RWPE2 (cell line): ENCODE results near the gene APIP.

Source experiments
- ATAC-seq: fragments of 200-7000 bp; cut with Tn5 transposase; 3 replicates; pipeline ENCODE4 v1.9.1; 2021; ENCODE audit warnings: low read depth
- DNase-seq: peaks from one replicate; pipeline ENCODE4 v3.0.0-alpha.2; 2020; ENCODE audit warnings: low spot score
- H3K27ac ChIP-seq: fragments of 450-650 bp; 2 replicates; pipeline ENCODE4 v1.5.1; 2017; ENCODE audit warnings: mild to moderate bottlenecking; ENCODE audit not compliant: poor library complexity, severe bottlenecking
- H3K27me3 ChIP-seq: fragments of 250-450 bp; sonication (Bioruptor Pico); 2 replicates; pipeline ENCODE4 v1.5.1; 2021; ENCODE audit warnings: mild to moderate bottlenecking, moderate library complexity; ENCODE audit not compliant: insufficient read depth, poor library complexity, severe bottlenecking
- H3K36me3 ChIP-seq: fragments of 250-450 bp; sonication (Bioruptor Pico); 2 replicates; pipeline ENCODE4 v1.5.1; 2020; ENCODE audit warnings: low read depth, mild to moderate bottlenecking, moderate library complexity
- H3K4me1 ChIP-seq: fragments of 250-450 bp; sonication (Bioruptor Pico); 2 replicates; pipeline ENCODE4 v1.5.1; 2021; ENCODE audit warnings: mild to moderate bottlenecking, moderate library complexity; ENCODE audit not compliant: insufficient read depth, poor library complexity, severe bottlenecking
- H3K4me3 ChIP-seq: fragments of 250-450 bp; sonication (Bioruptor Pico); 2 replicates; pipeline ENCODE4 v1.5.1; 2021; ENCODE audit warnings: mild to moderate bottlenecking, moderate library complexity; ENCODE audit not compliant: severe bottlenecking
- H3K9me3 ChIP-seq: fragments of 250-450 bp; sonication (Bioruptor Pico); 2 replicates; pipeline ENCODE4 v1.5.1; 2021; ENCODE audit warnings: mild to moderate bottlenecking, moderate library complexity; ENCODE audit not compliant: severe bottlenecking
- CTCF ChIP-seq: fragments of 450-650 bp; IDR thresholded peaks from one replicate; pipeline ENCODE4 v1.5.1; 2017; ENCODE audit warnings: mild to moderate bottlenecking, moderate library complexity; ENCODE audit not compliant: poor library complexity, severe bottlenecking

The APIP gene

GRCh38 chr11:34948696-34949095, 32.5 kb upstream of the APIP start:
- Histone ChIP-seq H3K4me3 (no peak overlapping the region), H3K4me1 (no peaks in the 10 kb centered on the region), H3K36me3 (peaks cover 25% of the 10 kb centered on the region), H3K9me3 (peaks cover 3% of the 10 kb centered on the region), H3K27ac (no peak overlapping the region), H3K27me3 (no peaks in the 10 kb centered on the region)
- DNase-seq, result no peak
- no peak for TF ChIP-seq CTCF
- no peak for ATAC-seq

DNA sequence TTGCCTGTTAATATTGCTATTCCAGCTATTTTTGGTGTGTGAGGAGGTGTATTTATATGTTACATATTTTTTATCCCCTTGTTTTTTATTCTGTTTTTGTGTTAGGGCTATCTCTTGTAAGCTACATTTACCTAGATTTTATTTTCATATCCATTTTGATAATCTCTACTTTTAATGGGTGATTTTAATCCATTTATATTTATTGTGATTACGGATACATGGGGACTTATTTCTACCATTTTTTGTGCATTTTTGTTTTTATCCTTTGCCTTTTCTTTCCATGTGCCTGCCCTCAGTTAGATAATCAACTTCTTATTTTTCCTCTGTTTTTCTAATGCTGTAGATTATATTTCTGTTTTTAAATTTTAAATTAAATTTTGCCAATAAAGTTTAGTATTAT, 28.5 kb upstream of the APIP start:
- H3K27me3 ChIP-seq, result no peaks in the 10 kb centered on the region
- H3K9me3 ChIP-seq, result peaks cover 3% of the 10 kb centered on the region
- no peaks in the 10 kb centered on the region for H3K4me1 ChIP-seq
- ATAC-seq (no peak), DNase-seq (no peak)
- no peak for TF ChIP-seq CTCF
- peaks cover 30% of the 10 kb centered on the region; the same call in 1 of the 2 replicates for H3K36me3 ChIP-seq
- H3K27ac ChIP-seq, result no peak overlapping the region
- no peak overlapping the region for H3K4me3 ChIP-seq

GRCh38 chr11:34941688-34942087, 25.5 kb upstream of the APIP start:
- TF ChIP-seq CTCF, result no peak
- ATAC-seq, result no peak
- Histone ChIP-seq H3K9me3 (peaks cover 3% of the 10 kb centered on the region), H3K27ac (no peak overlapping the region), H3K27me3 (no peaks in the 10 kb centered on the region), H3K4me1 (no peaks in the 10 kb centered on the region), H3K36me3 (peaks cover 16% of the 10 kb centered on the region; the same call in 1 of the 2 replicates), H3K4me3 (no peak overlapping the region)
- no peak for DNase-seq

- ATAC-seq, result no peak
- Histone ChIP-seq H3K4me3 (no peak overlapping the region), H3K4me1 (no peaks in the 10 kb centered on the region), H3K36me3 (peaks cover 13% of the 10 kb centered on the region; the same call in 1 of the 2 replicates), H3K9me3 (no peaks in the 10 kb centered on the region), H3K27me3 (no peaks in the 10 kb centered on the region), H3K27ac (no peak overlapping the region)
- DNase-seq, result no peak
- TF ChIP-seq CTCF, result peak; percentile 2
Observed at GRCh38 chr11:34940026-34940677, 24.0 kb upstream of the APIP start.

DNA sequence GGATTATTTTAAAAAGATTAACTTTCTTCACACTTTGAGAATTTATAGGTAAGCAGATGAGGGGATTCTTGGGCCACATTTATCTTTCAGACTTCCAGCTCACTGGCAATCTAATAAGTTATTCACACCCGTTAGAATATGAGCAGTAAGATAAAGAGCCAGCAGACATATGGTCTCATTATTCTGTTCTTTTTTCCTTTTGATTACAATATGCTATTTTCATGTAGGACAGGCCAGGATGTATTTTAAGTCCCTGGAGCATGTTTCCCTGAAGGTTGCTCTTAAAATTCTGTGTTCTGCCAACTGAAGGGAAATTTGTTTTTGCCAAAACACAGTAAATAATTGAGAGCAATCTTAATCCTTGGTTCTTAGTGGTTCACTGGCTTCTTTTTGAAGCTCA, 22.4 kb upstream of the APIP start:
- no peak overlapping the region for H3K27ac ChIP-seq
- no peaks in the 10 kb centered on the region for H3K9me3 ChIP-seq
- H3K36me3 ChIP-seq, result peaks cover 8% of the 10 kb centered on the region; the same call in 1 of the 2 replicates
- no peaks in the 10 kb centered on the region for H3K27me3 ChIP-seq
- TF ChIP-seq CTCF, result no peak
- no peak overlapping the region for H3K4me3 ChIP-seq
- ATAC-seq (no peak), DNase-seq (no peak)
- H3K4me1 ChIP-seq, result no peaks in the 10 kb centered on the region
